Astrocyte (in vitro differentiated cells and primary cell): ENCODE measurements around the gene TNN. TPM values are rescaled to one million over a fixed set of nuclear protein-coding genes. Genes with fewer than 3 reads are reported as not detected.

ENCODE experiments used
- DNase-seq: peaks from one replicate; pipeline ENCODE4 v3.0.0-alpha.2; 2010; ENCODE audit warnings: low read depth
- FAIRE-seq: peaks from 2 replicates; lab custom pipeline; 2011; peaks lifted over from hg19 to GRCh38; lab: Jason Lieb, UNC
- H2AFZ ChIP-seq: 2 replicates; pipeline ENCODE4 v1.6.0; 2012; ENCODE audit warnings: low read depth, low read length, inconsistent platforms
- H3K27ac ChIP-seq: 2 replicates; pipeline ENCODE4 v1.5.1; 2011; ENCODE audit warnings: low read depth, low read length, inconsistent platforms
- H3K27me3 ChIP-seq: 2 replicates; pipeline ENCODE4 v1.6.0; 2011; ENCODE audit warnings: low read length, inconsistent platforms; ENCODE audit not compliant: insufficient read depth
- H3K36me3 ChIP-seq: 2 replicates; pipeline ENCODE4 v1.5.1; 2011; ENCODE audit warnings: low read length, inconsistent platforms; ENCODE audit not compliant: insufficient read depth
- H3K4me1 ChIP-seq: 2 replicates; pipeline ENCODE4 v1.5.1; 2011; ENCODE audit warnings: low read length, inconsistent platforms; ENCODE audit not compliant: insufficient read depth
- H3K4me2 ChIP-seq: 2 replicates; pipeline ENCODE4 v1.6.0; 2012; ENCODE audit warnings: low read length, inconsistent platforms
- H3K4me3 ChIP-seq: 2 replicates; pipeline ENCODE4 v1.5.1; 2011; ENCODE audit warnings: low read depth, mild to moderate bottlenecking, low read length, inconsistent platforms; ENCODE audit not compliant: insufficient read depth
- H3K79me2 ChIP-seq: 2 replicates; pipeline ENCODE4 v1.6.0; 2012; ENCODE audit warnings: mild to moderate bottlenecking, low read length, inconsistent platforms; ENCODE audit not compliant: insufficient read depth
- H3K9ac ChIP-seq: 2 replicates; pipeline ENCODE4 v1.6.0; 2012; ENCODE audit warnings: mild to moderate bottlenecking, low read length, inconsistent platforms
- H3K9me3 ChIP-seq: 2 replicates; pipeline ENCODE4 v1.5.1; 2012; ENCODE audit warnings: low read depth, mild to moderate bottlenecking, low read length, inconsistent platforms; ENCODE audit not compliant: insufficient read depth
- H4K20me1 ChIP-seq: 2 replicates; pipeline ENCODE4 v1.6.0; 2012; ENCODE audit warnings: low read length, inconsistent platforms; ENCODE audit not compliant: insufficient read depth
- H3K27ac Mint-ChIP-seq: one replicate; pipeline ENCODE4 v1.8.0; 2021; ENCODE audit warnings: mild to moderate bottlenecking, mixed read lengths; ENCODE audit not compliant: unreplicated experiment
- H3K27me3 Mint-ChIP-seq: one replicate; pipeline ENCODE4 v1.8.0; 2021; ENCODE audit warnings: low read depth, mixed read lengths; ENCODE audit not compliant: unreplicated experiment
- H3K36me3 Mint-ChIP-seq: one replicate; pipeline ENCODE4 v1.8.0; 2021; ENCODE audit warnings: low read depth, mixed read lengths; ENCODE audit not compliant: unreplicated experiment
- H3K4me1 Mint-ChIP-seq: one replicate; pipeline ENCODE4 v1.8.0; 2021; ENCODE audit warnings: low read depth, mixed read lengths; ENCODE audit not compliant: unreplicated experiment
- H3K4me3 Mint-ChIP-seq: one replicate; pipeline ENCODE4 v1.8.0; 2021; ENCODE audit warnings: mild to moderate bottlenecking, moderate library complexity, mixed read lengths; ENCODE audit not compliant: unreplicated experiment
- H3K9me3 Mint-ChIP-seq: one replicate; pipeline ENCODE4 v1.8.0; 2021; ENCODE audit warnings: mild to moderate bottlenecking, mixed read lengths; ENCODE audit not compliant: unreplicated experiment
- EZH2 ChIP-seq: IDR thresholded peaks from 2 replicates; pipeline ENCODE4 v1.6.1; 2012; ENCODE audit warnings: mild to moderate bottlenecking, low read length, inconsistent platforms; ENCODE audit not compliant: insufficient read depth
- total RNA-seq: library from RNA; stranded (reverse); gene quantifications from 2 replicates; pipeline ENCODE4 v1.2.1, GENCODE V29; 2021
- TF ChIP-seq, protein P1 (sequence below): IDR thresholded peaks from 2 replicates; pipeline ENCODE4 v1.5.1; 2011; ENCODE audit warnings: low read depth, mild to moderate bottlenecking, inconsistent platforms, low read length, moderate library complexity; ENCODE audit not compliant: insufficient read depth

The TNN gene
- total RNA-seq, 1 donor from 2014 or later: 0.16 TPM

DNA sequence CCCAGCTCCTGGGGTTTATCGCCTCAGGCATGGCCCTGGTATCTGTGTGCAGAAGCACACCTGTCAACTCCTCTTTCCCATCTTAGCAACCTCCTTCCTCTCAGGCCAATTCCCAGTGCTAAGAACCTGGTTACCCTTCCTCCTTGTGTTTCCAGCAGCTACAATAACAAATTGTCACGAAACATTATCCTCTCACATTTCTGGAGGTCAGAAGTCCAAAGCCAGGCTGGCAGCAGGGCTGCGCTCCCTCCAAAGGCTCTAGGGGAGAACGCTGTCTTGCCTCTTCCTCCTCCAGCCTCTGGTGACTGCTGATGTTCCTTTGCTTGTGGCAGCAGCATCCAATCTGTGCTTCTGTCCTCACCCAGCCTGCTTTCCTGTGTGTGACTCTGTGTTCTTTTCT is 33.7 kb upstream of the TNN start:
- Histone ChIP-seq H2AFZ (no peak overlapping the region), H3K27ac (no peak overlapping the region), H3K9ac (no peak overlapping the region), H3K36me3 (no peaks in the 10 kb centered on the region), H3K4me2 (no peak overlapping the region), H3K4me1 (peaks cover 3% of the 10 kb centered on the region), H3K9me3 (no peaks in the 10 kb centered on the region), H3K27me3 (peaks cover 5% of the 10 kb centered on the region), H4K20me1 (no peaks in the 10 kb centered on the region), H3K4me3 (no peak overlapping the region), H3K79me2 (no peaks in the 10 kb centered on the region)
- Mint-ChIP-seq H3K9me3 (no peaks in the 10 kb centered on the region), H3K27ac (no peak overlapping the region), H3K4me3 (no peak overlapping the region), H3K4me1 (peaks cover 13% of the 10 kb centered on the region), H3K36me3 (no peaks in the 10 kb centered on the region), H3K27me3 (peaks cover 21% of the 10 kb centered on the region)
- FAIRE-seq (no peak), DNase-seq (no peak)
- TF ChIP-seq, protein P1, sequence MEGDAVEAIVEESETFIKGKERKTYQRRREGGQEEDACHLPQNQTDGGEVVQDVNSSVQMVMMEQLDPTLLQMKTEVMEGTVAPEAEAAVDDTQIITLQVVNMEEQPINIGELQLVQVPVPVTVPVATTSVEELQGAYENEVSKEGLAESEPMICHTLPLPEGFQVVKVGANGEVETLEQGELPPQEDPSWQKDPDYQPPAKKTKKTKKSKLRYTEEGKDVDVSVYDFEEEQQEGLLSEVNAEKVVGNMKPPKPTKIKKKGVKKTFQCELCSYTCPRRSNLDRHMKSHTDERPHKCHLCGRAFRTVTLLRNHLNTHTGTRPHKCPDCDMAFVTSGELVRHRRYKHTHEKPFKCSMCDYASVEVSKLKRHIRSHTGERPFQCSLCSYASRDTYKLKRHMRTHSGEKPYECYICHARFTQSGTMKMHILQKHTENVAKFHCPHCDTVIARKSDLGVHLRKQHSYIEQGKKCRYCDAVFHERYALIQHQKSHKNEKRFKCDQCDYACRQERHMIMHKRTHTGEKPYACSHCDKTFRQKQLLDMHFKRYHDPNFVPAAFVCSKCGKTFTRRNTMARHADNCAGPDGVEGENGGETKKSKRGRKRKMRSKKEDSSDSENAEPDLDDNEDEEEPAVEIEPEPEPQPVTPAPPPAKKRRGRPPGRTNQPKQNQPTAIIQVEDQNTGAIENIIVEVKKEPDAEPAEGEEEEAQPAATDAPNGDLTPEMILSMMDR: no peak
- no peak for TF ChIP-seq EZH2

DNA sequence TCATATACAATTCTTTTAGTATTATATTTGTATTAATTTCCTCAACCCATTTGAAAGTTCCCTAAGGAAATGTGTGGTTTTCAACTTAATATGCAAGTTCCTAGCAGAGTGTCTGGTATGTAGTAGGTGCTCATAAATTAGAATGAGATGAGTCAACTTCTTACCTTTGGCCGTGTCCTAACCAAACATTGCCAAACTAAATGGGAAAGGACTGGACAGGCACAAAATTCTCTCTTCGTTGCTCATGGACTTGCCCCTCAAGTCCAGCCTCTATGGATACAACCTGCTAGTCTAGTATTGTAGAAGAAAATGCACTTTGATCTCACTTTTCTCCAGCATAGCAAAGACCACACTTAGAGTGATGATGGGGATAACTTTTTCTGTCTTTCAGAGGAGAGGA is 32.9 kb upstream of the TNN start:
- Histone ChIP-seq H3K9me3 (no peaks in the 10 kb centered on the region), H2AFZ (no peak overlapping the region), H3K4me3 (no peak overlapping the region), H4K20me1 (no peaks in the 10 kb centered on the region), H3K4me1 (no peaks in the 10 kb centered on the region), H3K36me3 (no peaks in the 10 kb centered on the region), H3K27ac (no peak overlapping the region), H3K9ac (no peak overlapping the region), H3K27me3 (peaks cover 5% of the 10 kb centered on the region), H3K4me2 (no peak overlapping the region), H3K79me2 (no peaks in the 10 kb centered on the region)
- DNase-seq: no peak
- no peaks in the 10 kb centered on the region for H3K9me3 Mint-ChIP-seq
- FAIRE-seq: no peak
- no peak overlapping the region for H3K27ac Mint-ChIP-seq
- H3K36me3 Mint-ChIP-seq: no peaks in the 10 kb centered on the region
- H3K4me1 Mint-ChIP-seq: peaks cover 10% of the 10 kb centered on the region
- TF ChIP-seq EZH2: no peak
- TF ChIP-seq, protein P1: no peak
- peaks cover 24% of the 10 kb centered on the region for H3K27me3 Mint-ChIP-seq
- no peak overlapping the region for H3K4me3 Mint-ChIP-seq

- Histone ChIP-seq H3K4me2 (no peak overlapping the region), H3K36me3 (no peaks in the 10 kb centered on the region), H3K79me2 (no peaks in the 10 kb centered on the region), H3K27ac (no peak overlapping the region), H3K27me3 (peaks cover 5% of the 10 kb centered on the region), H3K9me3 (no peaks in the 10 kb centered on the region), H3K4me3 (no peak overlapping the region), H3K4me1 (no peaks in the 10 kb centered on the region), H4K20me1 (no peaks in the 10 kb centered on the region), H3K9ac (no peak overlapping the region), H2AFZ (no peak overlapping the region)
- no peak for FAIRE-seq
- Mint-ChIP-seq H3K9me3 (no peaks in the 10 kb centered on the region), H3K4me1 (peaks cover 10% of the 10 kb centered on the region), H3K27me3 (peaks cover 33% of the 10 kb centered on the region), H3K4me3 (no peak overlapping the region), H3K27ac (no peak overlapping the region), H3K36me3 (no peaks in the 10 kb centered on the region)
- no peak for TF ChIP-seq EZH2
- no peak for DNase-seq
Measured at GRCh38 chr1:175035865-175036264, 31.8 kb upstream of the TNN start.
